AML-193 (cell line): Measurements from ENCODE around the gene CCKAR.
"Not testable (repeated sequence)": the region's sequence is repeated elsewhere in the genome, so short reads cannot be mapped to it uniquely, and the experiment has no call there.

Source experiments
- DNase-seq, 2 experiments: peaks; one replicate each; lab custom pipeline; 2025; lab: John Stamatoyannopoulos, UW

CCKAR gene, protein sequence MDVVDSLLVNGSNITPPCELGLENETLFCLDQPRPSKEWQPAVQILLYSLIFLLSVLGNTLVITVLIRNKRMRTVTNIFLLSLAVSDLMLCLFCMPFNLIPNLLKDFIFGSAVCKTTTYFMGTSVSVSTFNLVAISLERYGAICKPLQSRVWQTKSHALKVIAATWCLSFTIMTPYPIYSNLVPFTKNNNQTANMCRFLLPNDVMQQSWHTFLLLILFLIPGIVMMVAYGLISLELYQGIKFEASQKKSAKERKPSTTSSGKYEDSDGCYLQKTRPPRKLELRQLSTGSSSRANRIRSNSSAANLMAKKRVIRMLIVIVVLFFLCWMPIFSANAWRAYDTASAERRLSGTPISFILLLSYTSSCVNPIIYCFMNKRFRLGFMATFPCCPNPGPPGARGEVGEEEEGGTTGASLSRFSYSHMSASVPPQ

DNA sequence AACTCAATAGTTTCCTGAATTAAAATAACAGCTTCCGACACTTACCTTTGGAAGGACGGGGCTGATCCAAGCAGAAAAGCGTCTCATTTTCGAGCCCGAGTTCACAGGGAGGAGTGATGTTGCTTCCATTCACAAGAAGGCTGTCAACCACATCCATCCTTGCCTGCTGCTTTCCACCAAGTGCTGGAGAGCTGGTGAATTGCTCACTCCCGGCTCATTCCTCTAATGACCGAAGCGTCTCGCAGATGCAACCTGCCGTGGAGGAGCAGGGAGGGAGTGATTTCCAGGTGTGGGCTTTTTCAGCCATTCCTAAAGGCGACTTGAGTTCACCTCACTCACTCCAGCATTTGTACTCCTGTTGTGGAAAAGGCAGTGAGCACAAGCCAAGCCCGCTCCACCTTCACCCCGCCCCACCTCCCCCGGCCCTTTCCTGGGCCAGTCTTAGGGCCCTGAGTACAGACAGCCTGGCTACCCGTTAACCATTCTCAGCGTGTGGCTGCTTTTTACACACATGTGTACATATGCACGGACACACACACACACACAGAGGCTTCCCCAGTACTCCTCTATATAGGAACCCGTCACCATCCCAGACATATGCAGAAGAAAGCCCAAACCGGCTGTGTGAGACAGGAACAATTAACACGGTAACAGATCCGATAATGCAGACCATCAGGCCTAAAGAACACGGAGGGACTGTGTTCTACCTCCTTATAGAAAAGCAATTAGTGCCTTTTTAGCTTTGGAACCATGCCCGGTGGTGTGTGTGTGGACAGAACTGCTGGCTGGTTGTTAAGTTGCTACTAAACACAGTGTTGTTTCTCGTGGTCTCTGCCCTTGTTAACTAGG, at the start of gene CCKAR:
CCKAR (minus strand) TSS at position 374 of the 849 bp plus-strand sequence; CDS start at position 157, 217 bp downstream.
- no peak for DNase-seq

DNA sequence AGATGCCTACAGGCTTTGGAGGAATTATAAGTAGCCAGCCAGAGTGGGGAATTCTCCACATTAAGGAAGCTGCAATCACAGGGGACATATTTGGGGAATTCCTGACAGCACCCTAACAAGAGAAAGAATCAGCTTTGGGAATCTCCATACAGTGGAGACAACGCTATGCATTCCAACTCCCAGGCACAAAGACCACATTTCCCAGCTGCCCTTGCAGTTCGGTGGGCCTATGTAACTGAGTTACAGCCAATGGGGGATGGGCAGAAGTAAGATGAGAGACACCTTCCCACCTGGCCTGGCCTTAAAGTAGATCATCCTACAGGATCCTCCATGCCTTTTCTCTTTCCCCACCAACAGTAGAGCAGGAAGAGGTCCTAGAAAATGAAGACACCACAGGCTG, 43.4 kb upstream of the CCKAR start:
- DNase-seq: no peak

DNA sequence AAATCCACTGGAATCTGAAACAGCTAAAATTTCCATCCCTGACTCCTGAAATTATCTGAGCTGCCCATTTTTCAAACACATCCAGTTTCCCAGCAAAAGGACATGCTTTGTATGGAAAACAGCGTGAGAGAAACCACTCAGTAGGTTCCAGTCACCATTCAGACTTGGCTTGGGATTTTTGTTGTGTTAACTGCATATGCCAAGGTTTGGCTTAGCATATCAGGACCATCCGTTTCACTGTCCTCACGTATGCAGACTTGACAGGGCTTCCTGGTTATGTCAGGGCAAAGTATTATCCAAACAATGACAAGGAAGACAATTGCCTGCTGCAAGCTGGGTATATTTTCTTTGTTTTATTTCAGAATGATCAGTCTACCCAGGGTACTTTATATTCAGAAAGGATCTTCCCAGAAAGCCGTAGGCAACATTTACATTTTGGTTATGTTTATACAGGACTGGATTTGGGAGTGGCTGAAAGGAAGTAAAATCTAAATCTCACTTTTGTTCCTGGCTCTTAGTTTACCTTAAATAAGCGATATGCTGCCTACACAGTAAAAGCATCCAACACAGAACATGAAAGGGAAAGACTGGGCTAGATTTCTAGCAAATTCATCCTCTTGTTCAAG, 41.3 kb upstream of the CCKAR start:
- DNase-seq: no peak

DNA sequence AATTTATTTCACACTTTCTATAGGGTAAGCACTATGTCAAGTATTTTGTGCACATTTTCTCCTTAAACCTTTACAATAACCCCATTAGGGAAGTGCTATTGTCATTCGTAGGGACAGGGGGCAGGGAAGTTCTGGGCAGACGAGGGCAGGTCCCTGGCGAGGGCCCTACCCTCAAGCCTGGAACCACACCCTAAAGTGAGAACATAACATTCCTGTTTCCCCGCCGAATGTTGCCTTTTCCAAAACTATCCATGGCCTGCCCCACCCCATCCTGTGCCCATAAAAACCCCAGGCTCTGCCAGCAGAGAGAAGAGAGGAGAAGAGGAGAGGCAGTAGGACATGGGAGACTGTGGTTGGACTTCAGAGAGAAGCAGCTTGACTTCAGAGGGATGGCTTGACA, 39.8 kb upstream of the CCKAR start:
- DNase-seq: no peak

DNA sequence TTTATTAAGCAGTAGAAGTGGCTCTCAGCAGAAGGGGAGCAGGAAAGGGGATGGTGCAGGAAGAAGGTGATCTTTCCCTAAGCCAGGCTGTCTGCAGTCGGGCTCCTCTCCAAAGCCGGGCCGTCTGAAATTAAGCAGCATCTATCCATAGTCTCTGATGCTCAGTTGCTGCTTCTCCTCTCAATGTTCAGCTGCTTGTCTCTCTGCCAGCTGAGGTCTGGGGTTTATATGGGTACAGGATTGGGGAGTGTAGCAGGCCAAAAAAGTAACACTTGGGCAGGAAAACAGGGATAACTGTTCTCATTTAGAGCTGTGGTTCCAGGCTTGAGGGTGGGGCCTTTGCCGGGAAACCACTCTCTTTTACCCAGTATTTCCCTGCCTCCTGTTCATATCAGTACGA, 39.2 kb upstream of the CCKAR start:
- DNase-seq: no peak

DNA sequence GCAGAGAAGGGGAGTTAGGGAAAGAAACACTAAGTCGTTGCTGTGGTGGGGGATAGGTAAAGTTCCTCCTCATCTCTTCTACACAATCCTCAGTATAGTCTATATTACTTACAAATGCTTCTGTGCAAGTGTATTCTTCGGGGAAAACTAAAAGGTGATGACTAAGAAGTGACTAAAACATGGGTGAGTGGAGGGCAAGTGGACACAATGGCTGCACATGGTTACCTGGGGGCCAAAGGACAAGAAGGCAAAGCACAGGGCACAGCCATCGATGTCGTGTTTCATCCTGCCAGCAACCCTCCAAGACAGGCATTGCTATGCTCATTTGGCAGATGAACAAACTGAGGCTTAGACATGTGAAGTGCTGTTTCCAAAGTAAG, 35.5 kb upstream of the CCKAR start:
- no peak for DNase-seq

DNA sequence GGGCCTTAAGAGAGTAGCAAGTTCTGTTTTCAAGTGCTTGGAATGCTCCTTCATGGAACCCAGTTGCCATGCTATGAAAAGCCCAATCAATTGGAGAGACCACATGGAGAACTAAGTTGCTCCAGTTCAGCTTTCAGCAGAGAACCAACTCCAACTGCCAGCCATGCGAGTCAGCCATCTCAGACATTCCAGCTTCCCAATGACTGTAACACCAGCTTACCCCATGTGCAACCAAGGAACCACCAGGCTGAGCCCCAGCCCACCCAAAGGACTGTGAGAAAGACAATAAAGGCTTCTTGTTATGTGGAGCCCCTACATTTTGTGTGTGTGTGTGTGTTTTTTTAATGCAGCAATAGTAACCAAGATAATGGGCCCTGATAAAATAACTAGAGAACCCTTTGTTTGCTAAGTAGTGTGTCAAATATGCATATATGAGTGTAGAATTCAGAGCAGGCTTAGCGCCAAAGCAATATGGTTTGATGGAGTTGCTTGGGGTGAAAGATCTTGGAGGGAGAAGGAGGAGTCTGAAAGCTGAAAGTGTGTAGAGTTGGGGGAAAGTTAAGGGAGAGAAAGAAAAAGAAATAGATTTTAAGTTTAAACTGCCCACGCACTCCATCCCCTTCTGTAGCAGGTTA, 35.0 kb upstream of the CCKAR start:
- DNase-seq: no peak

DNA sequence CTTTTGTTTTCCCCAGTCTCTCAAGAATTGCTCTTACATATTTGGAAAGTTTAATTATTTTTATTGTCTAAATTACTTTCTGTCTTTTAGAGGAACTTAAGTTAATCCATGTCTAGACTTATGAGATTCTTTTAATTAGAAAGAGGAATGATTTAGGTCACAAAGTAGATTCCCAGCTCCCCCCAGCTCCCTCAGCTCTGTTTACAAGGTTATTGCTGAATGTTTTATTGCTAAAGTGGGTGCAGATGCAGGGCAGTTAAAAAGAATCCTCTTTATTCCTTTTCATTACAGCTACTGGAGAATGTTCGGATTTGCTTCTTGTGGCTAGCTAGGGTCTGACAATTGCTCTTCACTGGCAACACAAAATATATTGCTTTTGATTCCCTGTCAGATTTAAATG, 33.7 kb upstream of the CCKAR start:
- DNase-seq: no peak

DNA sequence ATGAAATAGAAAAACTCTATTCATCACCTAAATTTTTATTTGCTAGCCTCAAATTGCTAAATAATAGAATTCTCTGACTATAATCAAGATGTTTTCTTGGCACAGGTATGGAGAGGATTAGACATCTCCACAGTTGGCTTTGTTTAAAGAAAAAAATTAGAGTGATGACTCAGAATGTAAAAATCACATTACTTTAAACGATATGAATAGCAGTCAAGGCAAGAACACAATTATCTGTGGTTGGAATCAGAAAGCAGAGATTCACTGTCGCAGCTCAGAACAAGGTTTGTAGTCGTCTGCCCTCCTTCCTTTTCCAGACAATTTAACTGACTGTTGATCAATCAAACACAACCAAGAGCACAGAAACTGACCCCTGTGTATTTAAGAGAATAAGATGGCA, 32.2 kb upstream of the CCKAR start:
- no peak for DNase-seq

DNA sequence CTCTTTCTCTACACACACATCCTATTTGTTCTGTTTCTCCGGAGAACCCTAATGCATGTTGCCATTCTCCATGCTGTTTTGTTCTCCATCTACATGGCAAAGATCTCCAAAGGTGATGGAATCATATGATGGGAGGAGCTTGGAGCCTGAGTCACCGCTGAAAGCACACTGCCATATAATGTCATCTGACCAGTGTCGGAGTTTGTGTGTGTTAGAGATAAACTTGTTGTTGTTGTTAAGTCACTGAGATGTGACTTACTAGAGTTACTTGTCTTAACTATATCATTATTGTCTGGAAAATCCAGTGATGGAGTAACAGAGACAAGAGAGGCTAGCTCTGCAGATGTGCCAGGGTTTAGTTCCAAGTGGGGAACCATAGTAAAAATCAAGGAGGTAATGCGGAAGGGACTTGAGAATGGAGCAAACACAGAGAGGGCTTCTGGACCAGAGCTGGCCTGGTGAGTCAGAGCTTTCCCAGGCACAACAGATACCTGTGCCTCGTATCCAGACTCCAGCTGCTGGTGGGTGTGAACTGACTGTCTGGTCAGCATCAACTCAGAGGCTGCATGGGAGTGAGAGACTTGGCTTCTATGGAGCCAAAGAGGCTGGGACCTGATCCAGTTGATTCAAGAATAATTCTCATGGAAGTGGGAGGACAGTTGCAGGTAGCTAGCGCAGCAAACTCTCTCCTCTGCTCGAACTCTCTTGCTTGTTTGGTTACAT, 30.6 kb upstream of the CCKAR start:
- no peak for DNase-seq

DNA sequence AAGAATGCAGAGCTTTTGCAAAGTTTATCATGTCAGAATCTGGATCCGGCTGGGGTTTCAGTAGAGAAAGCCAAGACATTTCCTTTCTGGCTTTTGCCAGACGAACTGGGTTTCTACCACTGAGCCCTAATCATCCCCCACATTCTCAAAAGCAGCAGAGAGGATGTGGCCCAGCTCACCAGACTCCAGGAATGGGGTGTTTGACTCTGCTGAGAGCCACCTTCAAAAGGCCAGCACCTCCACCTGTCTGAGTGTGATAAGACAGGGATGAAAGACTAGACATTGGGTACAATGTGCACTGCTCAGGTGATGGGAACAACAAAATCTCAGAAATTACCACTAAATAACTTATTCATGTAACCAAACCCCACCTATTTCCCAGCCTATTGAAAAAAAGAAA, 25.7 kb upstream of the CCKAR start:
- DNase-seq: no peak

DNA sequence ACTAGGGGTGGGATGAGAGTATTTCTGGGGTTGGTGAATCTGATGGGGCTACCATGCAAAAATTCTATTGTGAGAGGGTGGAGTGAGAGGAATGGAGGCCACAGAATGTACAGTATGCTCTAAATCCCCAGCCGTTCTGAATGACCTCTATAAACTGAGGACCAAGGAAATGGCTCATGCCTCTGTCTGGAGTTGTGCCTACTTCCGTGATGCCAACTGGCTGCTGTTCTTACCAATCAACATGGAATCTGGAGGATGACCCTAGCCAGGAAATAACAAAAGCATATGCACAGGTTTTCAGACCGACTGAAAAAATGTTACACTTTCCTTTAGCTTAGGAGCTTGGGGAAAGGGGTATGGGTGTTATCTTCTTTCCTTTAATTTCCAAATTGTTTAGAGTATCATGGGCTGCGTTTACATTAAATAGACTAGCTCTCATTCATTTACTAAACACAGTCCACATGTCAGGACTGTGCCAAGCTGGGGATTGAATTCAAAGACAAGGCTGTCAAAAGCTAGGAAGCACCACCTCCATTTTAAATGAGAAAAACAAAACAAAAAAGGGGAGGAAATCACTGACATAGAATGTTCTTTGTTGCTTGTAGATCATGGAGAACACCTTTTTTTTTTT, 20.2 kb upstream of the CCKAR start:
- DNase-seq: no peak

DNA sequence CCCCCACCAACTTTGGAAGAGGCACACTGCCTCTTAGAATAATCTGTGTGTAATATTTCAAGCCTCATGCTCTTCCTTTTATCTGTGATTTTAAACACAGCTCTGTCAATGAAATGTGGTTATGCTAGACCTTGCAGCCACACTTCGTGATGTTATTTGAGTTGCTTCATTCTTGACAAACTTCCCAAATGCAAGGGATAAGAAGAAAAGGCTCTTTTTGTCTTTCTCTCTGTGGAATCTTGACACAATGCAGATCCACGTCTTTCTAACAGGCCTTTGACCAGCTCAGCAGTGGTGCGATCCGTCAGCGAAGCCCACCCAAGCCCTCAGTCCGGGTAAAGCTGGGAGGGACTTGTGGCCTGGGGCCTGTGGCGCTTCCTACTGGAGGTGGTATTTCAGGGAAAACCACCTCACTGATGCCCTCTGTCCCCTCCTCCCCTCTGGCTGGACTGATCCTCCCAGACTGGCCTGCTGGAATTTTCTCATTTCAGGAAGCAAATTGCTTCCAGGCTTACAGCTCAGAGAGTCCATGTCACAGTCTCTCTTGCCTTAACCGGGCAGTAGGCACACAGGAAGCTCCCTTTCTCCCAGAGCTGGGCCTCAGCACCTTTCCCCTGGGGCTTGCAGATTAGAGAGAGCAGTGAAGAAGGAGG, 19.5 kb upstream of the CCKAR start:
- no peak for DNase-seq

DNA sequence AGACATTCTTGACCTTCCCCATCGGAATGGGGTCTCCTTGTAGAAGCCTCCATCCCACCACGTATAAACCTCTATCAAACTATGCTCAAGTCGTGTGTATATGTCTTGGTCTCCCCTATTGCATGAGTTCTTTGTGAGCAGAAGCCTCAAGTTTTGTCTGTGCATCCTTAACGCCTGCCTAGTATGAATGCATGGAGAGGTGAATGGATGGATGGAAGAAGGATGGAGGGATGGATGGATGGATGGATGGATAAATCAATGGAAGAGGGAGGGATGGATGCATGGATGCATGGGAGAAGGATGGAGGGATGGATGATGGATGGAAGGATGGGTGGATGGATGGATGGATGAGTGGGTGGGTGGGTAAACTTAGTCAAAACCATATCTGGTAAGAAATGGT, 17.0 kb upstream of the CCKAR start:
- no peak for DNase-seq

DNA sequence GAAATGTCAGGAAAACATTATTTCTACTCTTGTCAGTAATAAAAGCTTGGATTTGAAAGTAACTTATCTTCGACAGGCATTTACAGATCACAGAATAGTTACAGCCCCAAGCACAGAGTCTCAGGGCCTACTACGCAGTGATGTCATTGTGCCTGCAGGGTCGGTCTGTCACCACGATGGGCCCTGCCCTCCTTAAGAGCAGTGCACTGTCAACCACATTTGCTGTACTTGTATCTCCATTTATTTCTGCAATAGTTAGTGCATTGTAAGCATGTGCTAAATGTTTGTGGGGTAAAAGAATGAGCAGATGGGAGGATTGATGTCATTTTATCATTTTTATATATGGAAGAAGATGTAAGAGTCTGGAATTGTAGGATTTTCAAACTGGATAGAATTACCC, 13.6 kb upstream of the CCKAR start:
- no peak for DNase-seq

DNA sequence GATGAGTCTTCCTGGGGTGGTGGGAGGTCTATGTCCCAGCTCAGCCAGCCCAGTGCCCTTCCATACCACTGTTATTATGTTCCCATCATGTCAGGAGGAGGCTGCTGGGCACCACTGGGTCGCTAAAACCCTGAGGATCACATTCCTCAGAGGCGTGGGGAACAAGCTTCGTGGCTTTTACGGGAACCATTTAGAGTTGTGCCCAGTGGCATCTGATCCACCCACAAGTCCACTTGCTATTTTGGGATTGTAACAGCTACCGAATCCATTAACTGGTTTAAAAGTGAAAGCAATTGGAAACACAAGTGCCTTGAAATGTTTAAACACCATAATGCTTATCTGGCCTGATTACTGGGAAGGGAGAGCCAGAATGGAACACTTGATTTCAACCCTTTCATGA, 13.1 kb upstream of the CCKAR start:
- DNase-seq: no peak

DNA sequence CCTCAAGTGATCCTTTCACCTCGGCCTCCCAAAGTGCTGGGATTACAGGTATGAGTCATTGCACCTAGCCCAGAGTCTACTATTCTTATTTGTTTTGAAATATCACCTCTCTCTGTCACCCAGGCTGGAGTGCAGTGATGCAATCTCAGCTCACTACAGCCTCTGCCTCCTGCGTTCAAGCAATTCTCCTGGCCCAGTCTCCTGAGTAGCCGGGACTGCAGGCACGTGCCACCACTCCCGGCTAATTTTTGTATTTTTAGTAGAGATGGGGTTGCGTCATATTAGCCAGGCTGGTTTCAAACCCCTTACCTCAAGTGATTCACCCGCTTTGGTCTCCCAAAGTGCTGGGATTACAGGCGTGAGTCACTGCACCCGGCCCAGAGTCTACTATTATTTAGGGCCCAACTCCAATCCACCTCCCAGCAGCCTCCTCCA, 10.3 kb upstream of the CCKAR start:
- DNase-seq: not testable (repeated sequence)

DNA sequence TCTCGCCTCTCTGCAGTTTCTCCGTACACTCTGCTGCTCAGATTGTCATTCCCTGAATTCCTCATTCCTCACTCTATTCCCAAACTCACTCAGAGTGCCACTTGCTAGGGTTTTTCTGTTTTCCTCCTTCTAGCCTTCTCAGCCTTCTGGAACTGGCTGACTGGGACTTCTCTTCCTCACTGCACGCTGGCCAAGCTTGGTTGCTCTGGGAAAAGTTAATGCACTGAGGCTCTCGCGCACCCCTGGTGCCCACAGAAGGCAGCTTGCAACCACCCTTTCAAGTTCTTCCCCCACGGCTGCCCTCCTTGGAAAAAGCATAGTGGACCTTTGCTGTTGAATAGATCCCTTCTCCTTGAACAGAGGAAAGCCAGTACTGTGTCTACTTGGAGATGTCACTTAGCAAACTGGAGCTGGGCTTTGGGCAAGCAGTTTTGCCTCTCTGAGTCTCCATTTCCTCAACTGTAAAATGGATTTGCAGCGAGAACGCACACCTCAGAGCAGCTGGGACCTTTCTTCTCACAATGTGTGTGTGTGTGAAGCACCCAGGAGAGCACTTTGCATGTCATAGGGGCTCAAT, 6.0 kb upstream of the CCKAR start:
- no peak for DNase-seq

DNA sequence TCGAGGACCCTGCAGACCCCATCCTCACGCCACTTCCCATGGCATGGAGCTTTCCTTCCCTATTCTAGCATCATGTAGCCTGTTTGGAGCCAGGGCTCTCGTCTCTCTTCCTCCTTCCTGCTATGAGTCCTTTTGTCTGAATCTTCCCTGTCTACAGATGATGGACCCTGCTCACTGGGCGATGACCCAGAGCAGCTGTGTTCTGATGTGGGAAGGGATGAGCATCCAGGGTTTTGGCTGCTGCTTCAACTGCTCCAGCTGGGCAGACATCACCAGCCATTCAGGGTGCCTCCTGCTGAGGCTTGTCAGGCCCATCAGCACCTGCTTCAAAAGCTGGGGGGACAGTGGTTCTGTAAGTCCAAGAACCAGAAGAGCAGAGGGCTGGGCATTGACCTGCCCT, 3.2 kb upstream of the CCKAR start:
- DNase-seq: no peak

DNA sequence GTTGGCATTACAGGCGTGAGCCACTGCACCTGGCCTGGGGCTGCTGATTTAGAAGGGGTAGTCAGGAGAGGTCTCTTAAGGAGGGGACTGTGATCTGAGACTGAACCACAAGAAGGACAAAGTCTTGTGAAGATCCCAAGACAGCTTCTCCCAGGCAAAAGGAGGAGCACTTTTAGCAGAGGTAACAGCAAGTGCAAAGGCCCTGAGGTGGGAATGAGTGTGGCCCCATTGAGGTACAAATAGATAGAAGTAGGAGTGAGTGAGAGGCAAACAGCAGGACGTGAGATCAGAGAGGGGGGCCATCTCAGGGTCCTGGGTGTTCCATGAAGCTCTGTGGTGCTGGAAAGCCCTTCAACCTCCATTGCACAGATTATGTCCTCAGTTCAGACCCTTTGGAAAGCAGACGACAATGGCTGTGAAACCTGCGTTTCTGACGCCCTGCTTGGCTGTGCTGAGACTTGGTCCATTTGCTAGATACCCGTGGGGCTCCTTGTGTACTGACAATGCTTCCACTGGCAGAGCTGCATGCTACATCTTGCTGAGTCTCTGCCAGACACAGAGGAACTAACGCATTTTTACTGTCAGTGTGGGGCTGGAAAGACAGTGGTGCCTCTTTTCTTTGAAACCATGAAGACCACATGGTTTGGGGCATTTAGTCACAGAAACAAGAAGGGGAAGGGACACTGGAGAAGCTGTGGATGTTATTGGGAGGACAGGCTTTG, 1.3 kb upstream of the CCKAR start:
- DNase-seq: no peak
